WTC11 (cell line): Measurements from ENCODE around the gene POU4F1.
"Not testable (repeated sequence)": the region's sequence is repeated elsewhere in the genome, so short reads cannot be mapped to it uniquely, and the experiment has no call there.

Experiments used
- ATF1 ChIP-seq: sonication (generic); formaldehyde crosslinking; IDR thresholded peaks from 2 replicates; pipeline ENCODE4 v1.8.1; 2023; ENCODE audit warnings: mild to moderate bottlenecking, moderate library complexity, missing genetic modification reagents
- CTCF ChIP-seq: fragments of 200-600 bp; IDR thresholded peaks from 2 replicates; pipeline ENCODE4 v1.8.0; 2022; ENCODE audit warnings: antibody characterized with exemption
- ESRRA ChIP-seq: sonication (generic); formaldehyde crosslinking; IDR thresholded peaks from 2 replicates; pipeline ENCODE4 v1.8.1; 2022; ENCODE audit warnings: mild to moderate bottlenecking, missing genetic modification reagents, borderline replicate concordance
- SMAD4 ChIP-seq: sonication (generic); formaldehyde crosslinking; IDR thresholded peaks from 2 replicates; pipeline ENCODE4 v1.8.0; 2022; ENCODE audit warnings: mild to moderate bottlenecking, missing genetic modification reagents
- TEAD4 ChIP-seq: sonication (generic); formaldehyde crosslinking; IDR thresholded peaks from 2 replicates; pipeline ENCODE4 v1.8.0; 2022; ENCODE audit warnings: mild to moderate bottlenecking, missing genetic modification reagents
- USF1 ChIP-seq: sonication (generic); formaldehyde crosslinking; IDR thresholded peaks from 2 replicates; pipeline ENCODE4 v1.8.0; 2022; ENCODE audit warnings: mild to moderate bottlenecking, missing genetic modification reagents
- USF2 ChIP-seq: sonication (generic); formaldehyde crosslinking; IDR thresholded peaks from 2 replicates; pipeline ENCODE4 v1.8.1; 2023; ENCODE audit warnings: mild to moderate bottlenecking, missing genetic modification reagents, moderate library complexity

- TF ChIP-seq USF1 (CRISPR knock-in tag); USF2 (CRISPR knock-in tag); CTCF; SMAD4 (CRISPR knock-in tag); TEAD4 (CRISPR knock-in tag); ESRRA (CRISPR knock-in tag); ATF1 (CRISPR knock-in tag): not testable (repeated sequence)
Measured at GRCh38 chr13:78647109-78647678, 43.8 kb upstream of the POU4F1 start.
